ENCODE results near the gene SLC5A6.
A peak's percentile ranks its signal among the peaks of the same experiment; 100 is the strongest.

The SLC5A6 gene

DNA sequence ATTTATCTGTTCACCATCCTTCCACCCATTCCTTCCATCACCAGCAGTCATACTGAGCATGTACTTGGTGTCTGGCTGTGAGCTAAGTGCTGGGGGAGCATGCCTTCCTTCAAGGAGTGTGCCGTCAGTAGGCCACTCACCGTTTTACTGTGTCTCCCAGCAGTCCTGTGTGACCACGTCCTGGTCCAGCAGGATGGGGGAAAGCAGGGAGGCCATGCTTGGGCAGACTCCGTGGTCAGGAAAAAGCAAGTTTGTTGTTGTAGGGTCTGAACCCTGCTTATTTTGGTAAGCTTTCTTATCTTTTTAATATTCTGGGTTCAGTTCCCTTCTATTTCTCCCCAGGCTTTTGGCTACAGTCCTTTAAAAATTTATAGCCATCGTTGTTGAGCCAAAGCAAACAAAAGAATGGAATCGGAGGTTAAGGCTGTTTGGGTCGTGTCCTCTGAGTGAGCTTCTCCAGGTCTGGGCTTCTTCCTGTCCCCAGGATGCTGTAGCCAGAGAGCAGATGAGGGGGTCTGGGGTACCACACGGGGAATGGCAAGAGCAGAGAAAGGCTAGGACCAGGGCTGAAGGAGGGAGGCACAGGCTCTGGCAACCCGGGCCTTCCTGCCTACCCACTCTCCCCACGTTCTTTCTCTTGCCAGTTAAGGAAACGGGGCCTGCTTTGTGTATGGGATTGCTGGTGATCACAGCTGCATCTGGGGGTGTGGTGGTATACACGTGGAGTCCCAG lies 37.3 kb upstream of the SLC5A6 start (continued):
- TF ChIP-seq, protein P1, sequence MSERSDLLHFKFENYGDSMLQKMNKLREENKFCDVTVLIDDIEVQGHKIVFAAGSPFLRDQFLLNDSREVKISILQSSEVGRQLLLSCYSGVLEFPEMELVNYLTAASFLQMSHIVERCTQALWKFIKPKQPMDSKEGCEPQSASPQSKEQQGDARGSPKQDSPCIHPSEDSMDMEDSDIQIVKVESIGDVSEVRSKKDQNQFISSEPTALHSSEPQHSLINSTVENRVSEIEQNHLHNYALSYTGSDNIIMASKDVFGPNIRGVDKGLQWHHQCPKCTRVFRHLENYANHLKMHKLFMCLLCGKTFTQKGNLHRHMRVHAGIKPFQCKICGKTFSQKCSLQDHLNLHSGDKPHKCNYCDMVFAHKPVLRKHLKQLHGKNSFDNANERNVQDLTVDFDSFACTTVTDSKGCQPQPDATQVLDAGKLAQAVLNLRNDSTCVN (tag by site-specific recombination; optimal IDR thresholded peaks at IDR 0.05) = no peak
- TF ChIP-seq ZNF366 (tag by site-specific recombination; conservative IDR thresholded peaks at IDR 0.05) = 0 out of 2 replicates have a peak, but pooled peaks have one; percentile 11
- TF ChIP-seq ZSCAN16 (tag by site-specific recombination; IDR thresholded peaks at IDR 0.05) = peak; percentile 75; the same call in 1 of the 2 replicates

DNA sequence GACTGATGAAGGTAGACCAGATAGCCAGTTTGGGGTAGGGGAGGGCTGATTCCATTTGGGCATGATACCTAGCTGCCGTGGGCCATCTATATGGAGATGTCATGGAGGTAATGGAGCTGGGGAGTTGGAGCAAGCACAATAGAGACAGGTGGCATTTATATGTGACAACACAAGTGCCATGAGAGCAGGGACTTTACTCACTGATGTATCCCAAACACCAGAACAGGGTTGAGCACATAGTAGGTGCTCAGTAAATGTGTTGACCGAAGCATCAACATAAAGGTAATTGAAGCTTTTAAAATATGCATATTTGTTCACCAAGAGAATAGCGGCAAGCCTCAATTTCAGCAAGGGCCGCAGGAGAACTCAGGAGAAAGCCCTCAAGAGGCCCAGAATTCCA lies 35.8 kb upstream of the SLC5A6 start:
- H3K4me1 ChIP-seq (ENCODE audit: control insufficient read depth, insufficient read depth, low read length) = 0 out of 2 replicates have a peak, but pooled peaks cover 4% of the 10 kb centered on the region
- no peaks in the 10 kb centered on the region for H3K9me3 ChIP-seq (ENCODE audit: control insufficient read depth, insufficient read depth, low read depth, low read length)
- CTCF ChIA-PET = interaction anchor here (0.6 to 6.3 kb wide), 4 partner anchors 15 to 85 kb away, joined by 5 to 87 read pairs (median 33); partner anchors contain the start of gene TRIM54
- H3K4me3 ChIP-seq (ENCODE audit: low read depth, low read length) = no peak overlapping the region
- POLR2A ChIA-PET = interaction anchor here (0.5 kb wide), 1 partner anchor 9 kb away, joined by 4 read pairs; no protein-coding TSS in a partner anchor
- H3K36me3 ChIP-seq (ENCODE audit: control insufficient read depth in 2 of 2, insufficient read depth in 1 of 2, low read length in 2 of 2) = peaks cover 0 to 22% of the 10 kb centered on the region in 2 experiments; a peak in 2 of 3 replicates
- no peak overlapping the region for H3K27ac ChIP-seq (ENCODE audit: extremely low read depth, low read depth, low read length)
- TF ChIP-seq ZNF664 (tag by site-specific recombination; IDR thresholded peaks at IDR 0.05) (peak; percentile 70; the same call in 1 of the 2 replicates), ZFHX2 (tag by site-specific recombination; conservative IDR thresholded peaks at IDR 0.05) (no peak), KLF7 (tag by site-specific recombination; IDR thresholded peaks at IDR 0.05; ENCODE audit: borderline replicate concordance) (no peak)
- TF ChIP-seq, protein P2, sequence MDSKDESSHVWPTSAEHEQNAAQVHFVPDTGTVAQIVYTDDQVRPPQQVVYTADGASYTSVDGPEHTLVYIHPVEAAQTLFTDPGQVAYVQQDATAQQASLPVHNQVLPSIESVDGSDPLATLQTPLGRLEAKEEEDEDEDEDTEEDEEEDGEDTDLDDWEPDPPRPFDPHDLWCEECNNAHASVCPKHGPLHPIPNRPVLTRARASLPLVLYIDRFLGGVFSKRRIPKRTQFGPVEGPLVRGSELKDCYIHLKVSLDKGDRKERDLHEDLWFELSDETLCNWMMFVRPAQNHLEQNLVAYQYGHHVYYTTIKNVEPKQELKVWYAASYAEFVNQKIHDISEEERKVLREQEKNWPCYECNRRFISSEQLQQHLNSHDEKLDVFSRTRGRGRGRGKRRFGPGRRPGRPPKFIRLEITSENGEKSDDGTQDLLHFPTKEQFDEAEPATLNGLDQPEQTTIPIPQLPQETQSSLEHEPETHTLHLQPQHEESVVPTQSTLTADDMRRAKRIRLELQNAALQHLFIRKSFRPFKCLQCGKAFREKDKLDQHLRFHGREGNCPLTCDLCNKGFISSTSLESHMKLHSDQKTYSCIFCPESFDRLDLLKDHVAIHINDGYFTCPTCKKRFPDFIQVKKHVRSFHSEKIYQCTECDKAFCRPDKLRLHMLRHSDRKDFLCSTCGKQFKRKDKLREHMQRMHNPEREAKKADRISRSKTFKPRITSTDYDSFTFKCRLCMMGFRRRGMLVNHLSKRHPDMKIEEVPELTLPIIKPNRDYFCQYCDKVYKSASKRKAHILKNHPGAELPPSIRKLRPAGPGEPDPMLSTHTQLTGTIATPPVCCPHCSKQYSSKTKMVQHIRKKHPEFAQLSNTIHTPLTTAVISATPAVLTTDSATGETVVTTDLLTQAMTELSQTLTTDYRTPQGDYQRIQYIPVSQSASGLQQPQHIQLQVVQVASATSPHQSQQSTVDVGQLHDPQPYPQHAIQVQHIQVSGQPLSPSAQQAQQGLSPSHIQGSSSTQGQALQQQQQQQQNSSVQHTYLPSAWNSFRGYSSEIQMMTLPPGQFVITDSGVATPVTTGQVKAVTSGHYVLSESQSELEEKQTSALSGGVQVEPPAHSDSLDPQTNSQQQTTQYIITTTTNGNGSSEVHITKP (tag by site-specific recombination; IDR thresholded peaks at IDR 0.05) = no peak

DNA sequence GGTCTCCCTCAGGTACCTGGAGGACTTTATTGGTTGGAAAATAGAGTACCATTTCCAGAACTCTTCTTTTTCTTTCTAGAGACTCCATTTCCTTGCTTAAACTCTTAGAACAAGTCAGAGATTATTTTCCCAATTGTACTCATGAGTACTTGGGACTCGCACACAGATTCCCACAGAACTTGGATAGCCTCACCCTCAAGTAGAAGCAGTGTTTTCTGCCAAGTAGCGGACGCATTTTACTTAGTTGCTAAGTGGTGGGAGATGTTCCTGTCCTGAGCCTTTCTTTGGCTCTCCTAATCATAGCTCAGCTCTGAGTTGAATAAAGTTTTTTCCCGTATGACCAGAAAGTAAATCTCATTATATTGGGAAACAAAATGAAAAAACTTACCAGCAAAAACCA lies 33.6 kb upstream of the SLC5A6 start:
- Histone ChIP-seq H3K4me1 (ENCODE audit: control insufficient read depth, insufficient read depth, low read length) (0 out of 2 replicates have a peak, but pooled peaks cover 4% of the 10 kb centered on the region), H3K36me3 (ENCODE audit: control insufficient read depth in 2 of 2, insufficient read depth in 1 of 2, low read length in 2 of 2) (peaks cover 0 to 45% of the 10 kb centered on the region in 2 experiments; a peak in 2 of 3 replicates), H3K4me3 (ENCODE audit: low read depth, low read length) (no peak overlapping the region), H3K27ac (ENCODE audit: extremely low read depth, low read depth, low read length) (no peak overlapping the region), H3K9me3 (ENCODE audit: control insufficient read depth, insufficient read depth, low read depth, low read length) (no peaks in the 10 kb centered on the region)
- ChIA-PET POLR2A (no interaction called here), CTCF (interaction anchor here (0.9 kb wide), 1 partner anchor 58 kb away, joined by 3 read pairs; no protein-coding TSS in a partner anchor)
- TF ChIP-seq, protein P3, sequence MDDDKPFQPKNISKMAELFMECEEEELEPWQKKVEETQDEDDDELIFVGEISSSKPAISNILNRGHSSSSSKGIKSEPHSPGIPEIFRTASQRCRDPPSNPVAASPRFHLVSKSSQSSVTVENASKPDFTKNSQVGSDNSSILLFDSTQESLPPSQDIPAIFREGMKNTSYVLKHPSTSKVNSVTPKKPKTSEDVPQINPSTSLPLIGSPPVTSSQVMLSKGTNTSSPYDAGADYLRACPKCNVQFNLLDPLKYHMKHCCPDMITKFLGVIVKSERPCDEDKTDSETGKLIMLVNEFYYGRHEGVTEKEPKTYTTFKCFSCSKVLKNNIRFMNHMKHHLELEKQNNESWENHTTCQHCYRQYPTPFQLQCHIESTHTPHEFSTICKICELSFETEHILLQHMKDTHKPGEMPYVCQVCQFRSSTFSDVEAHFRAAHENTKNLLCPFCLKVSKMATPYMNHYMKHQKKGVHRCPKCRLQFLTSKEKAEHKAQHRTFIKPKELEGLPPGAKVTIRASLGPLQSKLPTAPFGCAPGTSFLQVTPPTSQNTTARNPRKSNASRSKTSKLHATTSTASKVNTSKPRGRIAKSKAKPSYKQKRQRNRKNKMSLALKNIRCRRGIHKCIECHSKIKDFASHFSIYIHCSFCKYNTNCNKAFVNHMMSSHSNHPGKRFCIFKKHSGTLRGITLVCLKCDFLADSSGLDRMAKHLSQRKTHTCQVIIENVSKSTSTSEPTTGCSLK (tag by site-specific recombination; IDR thresholded peaks at IDR 0.05) = no peak
- TF ChIP-seq, protein P4, sequence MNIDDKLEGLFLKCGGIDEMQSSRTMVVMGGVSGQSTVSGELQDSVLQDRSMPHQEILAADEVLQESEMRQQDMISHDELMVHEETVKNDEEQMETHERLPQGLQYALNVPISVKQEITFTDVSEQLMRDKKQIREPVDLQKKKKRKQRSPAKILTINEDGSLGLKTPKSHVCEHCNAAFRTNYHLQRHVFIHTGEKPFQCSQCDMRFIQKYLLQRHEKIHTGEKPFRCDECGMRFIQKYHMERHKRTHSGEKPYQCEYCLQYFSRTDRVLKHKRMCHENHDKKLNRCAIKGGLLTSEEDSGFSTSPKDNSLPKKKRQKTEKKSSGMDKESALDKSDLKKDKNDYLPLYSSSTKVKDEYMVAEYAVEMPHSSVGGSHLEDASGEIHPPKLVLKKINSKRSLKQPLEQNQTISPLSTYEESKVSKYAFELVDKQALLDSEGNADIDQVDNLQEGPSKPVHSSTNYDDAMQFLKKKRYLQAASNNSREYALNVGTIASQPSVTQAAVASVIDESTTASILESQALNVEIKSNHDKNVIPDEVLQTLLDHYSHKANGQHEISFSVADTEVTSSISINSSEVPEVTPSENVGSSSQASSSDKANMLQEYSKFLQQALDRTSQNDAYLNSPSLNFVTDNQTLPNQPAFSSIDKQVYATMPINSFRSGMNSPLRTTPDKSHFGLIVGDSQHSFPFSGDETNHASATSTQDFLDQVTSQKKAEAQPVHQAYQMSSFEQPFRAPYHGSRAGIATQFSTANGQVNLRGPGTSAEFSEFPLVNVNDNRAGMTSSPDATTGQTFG (tag by site-specific recombination; IDR thresholded peaks at IDR 0.05; ENCODE audit: borderline replicate concordance) = no peak
- TF ChIP-seq ZNF837 (tag by site-specific recombination; IDR thresholded peaks at IDR 0.05) (no peak), MYNN (tag by site-specific recombination; IDR thresholded peaks at IDR 0.05; ENCODE audit: borderline replicate concordance) (no peak), ZNF211 (tag by site-specific recombination; IDR thresholded peaks at IDR 0.05; ENCODE audit: low read depth) (no peak), ZBTB8A (tag by site-specific recombination; IDR thresholded peaks at IDR 0.05) (no peak), ZNF335 (tag by site-specific recombination; conservative IDR thresholded peaks at IDR 0.05) (no peak), GLI2 (tag by site-specific recombination; IDR thresholded peaks at IDR 0.05; ENCODE audit: borderline replicate concordance, low read depth) (no peak), ZNF221 (tag by site-specific recombination; IDR thresholded peaks at IDR 0.05; ENCODE audit: borderline replicate concordance) (no peak)
- TF ChIP-seq, protein P5, sequence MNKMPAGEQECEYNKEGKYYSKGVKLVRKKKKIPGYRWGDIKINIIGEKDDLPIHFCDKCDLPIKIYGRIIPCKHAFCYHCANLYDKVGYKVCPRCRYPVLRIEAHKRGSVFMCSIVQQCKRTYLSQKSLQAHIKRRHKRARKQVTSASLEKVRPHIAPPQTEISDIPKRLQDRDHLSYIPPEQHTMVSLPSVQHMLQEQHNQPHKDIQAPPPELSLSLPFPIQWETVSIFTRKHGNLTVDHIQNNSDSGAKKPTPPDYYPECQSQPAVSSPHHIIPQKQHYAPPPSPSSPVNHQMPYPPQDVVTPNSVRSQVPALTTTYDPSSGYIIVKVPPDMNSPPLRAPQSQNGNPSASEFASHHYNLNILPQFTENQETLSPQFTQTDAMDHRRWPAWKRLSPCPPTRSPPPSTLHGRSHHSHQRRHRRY (tag by site-specific recombination; IDR thresholded peaks at IDR 0.05) = no peak
- TF ChIP-seq, protein P6, sequence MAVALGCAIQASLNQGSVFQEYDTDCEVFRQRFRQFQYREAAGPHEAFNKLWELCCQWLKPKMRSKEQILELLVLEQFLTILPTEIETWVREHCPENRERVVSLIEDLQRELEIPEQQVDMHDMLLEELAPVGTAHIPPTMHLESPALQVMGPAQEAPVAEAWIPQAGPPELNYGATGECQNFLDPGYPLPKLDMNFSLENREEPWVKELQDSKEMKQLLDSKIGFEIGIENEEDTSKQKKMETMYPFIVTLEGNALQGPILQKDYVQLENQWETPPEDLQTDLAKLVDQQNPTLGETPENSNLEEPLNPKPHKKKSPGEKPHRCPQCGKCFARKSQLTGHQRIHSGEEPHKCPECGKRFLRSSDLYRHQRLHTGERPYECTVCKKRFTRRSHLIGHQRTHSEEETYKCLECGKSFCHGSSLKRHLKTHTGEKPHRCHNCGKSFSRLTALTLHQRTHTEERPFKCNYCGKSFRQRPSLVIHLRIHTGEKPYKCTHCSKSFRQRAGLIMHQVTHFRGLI (tag by site-specific recombination; IDR thresholded peaks at IDR 0.05) = no peak
